SK-N-MC (cell line): ENCODE measurements around the gene ADTRP.

Experiments
- EZH2 ChIP-seq: fragments of 200-600 bp; sonication (generic); IDR thresholded peaks from one replicate; pipeline ENCODE4 v1.6.1; 2017; ENCODE audit warnings: antibody characterized with exemption
- POLR2AphosphoS5 ChIP-seq: IDR thresholded peaks from 2 replicates; pipeline ENCODE4 v1.6.1; 2012; ENCODE audit warnings: mild to moderate bottlenecking, low read depth, low read length, borderline replicate concordance

DNA sequence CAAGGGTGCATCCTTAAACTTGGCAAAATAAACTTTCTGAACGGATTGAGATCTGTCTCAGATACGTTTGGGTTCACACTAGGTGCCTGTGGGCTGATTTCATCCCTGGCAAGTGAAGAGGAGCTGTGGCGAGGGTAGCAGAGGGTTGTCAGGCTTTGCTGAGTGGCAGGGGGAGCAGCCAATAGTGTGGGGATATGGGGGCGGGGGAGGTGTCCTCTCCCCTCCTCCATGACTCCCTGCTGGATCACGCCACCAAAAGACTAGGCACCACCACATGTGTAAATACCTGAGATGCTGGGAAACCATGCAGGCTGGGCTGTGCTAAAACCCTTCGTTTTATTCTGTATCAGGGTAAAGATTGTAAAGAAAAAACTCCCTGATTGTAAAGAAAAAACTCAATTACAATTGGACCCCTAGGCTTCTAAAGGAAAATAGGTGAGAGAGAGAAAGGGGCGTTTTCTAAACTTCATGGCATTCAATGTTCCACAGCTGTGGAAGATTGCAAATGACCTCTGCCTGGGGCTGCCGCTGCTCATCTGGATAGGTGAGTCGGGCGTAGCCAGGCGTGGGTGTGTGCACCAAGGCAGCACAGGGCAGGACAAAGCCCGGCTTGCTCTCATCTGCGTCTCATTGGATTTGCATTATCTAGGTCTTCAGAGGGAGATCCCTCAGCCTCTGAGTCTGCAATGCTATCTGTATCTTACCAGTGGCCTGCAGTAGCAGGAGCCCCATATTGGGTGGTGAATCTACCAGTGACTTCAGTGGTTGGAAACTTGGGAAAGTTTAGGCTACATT lies 26.9 kb upstream of the ADTRP start:
- TF ChIP-seq POLR2AphosphoS5, result no peak
- TF ChIP-seq EZH2, result no peak
